Activated CD4-positive, alpha-beta memory T cell treated with anti-CD3 and anti-CD28 coated beads for 36 hours (primary cell): ENCODE measurements around the gene PPCS. TPM values are rescaled to one million over a fixed set of nuclear protein-coding genes. Genes with fewer than 3 reads are reported as not detected.
"Not testable (repeated sequence)": the region's sequence is repeated elsewhere in the genome, so short reads cannot be mapped to it uniquely, and the experiment has no call there.

Experiments used
- CTCF ChIA-PET: fragments of 350-600 bp; sonication (Branson Sonifier 250); formaldehyde crosslinking; loops from one replicate; lab custom pipeline; 2021; ENCODE audit warnings: antibody characterized with exemption, inconsistent platforms; lab: Charles Lee
- POLR2A ChIA-PET: fragments of 350-600 bp; sonication (Branson Sonifier 250); formaldehyde crosslinking; loops from one replicate; lab custom pipeline; 2021; ENCODE audit warnings: antibody characterized with exemption; lab: Charles Lee
- DNase-seq: peaks from one replicate; pipeline ENCODE4 v3.0.0-alpha.2; 2020
- H3K27ac Mint-ChIP-seq: one replicate; pipeline ENCODE4 v1.8.0; 2021; ENCODE audit warnings: mixed read lengths
- H3K27me3 Mint-ChIP-seq: one replicate; pipeline ENCODE4 v1.8.0; 2021; ENCODE audit warnings: mixed read lengths
- H3K36me3 Mint-ChIP-seq: one replicate; pipeline ENCODE4 v1.8.0; 2021; ENCODE audit warnings: mixed read lengths
- H3K4me1 Mint-ChIP-seq: one replicate; pipeline ENCODE4 v1.8.0; 2021; ENCODE audit warnings: low read depth, mixed read lengths
- H3K4me3 Mint-ChIP-seq: one replicate; pipeline ENCODE4 v1.8.0; 2021; ENCODE audit warnings: mild to moderate bottlenecking, mixed read lengths
- H3K9me3 Mint-ChIP-seq: one replicate; pipeline ENCODE4 v1.8.0; 2021; ENCODE audit warnings: mixed read lengths
- intact Hi-C: fragments of 100-400 bp; cut with micrococcal nuclease; formaldehyde crosslinking; loops from one replicate; pipeline ENCODE4 v1.15.1; 2023
- total RNA-seq, 2 experiments: library from RNA; stranded (reverse); gene quantifications; one replicate each; pipeline ENCODE4 v1.2.3, GENCODE V29; 2021

The PPCS gene
- total RNA-seq, 2 experiments from 2014 or later, result 50.8 to 52.3 TPM

GRCh38 chr1:42461196-42461595 is 4.9 kb downstream of the PPCS start:
- Mint-ChIP-seq H3K27ac (no peak overlapping the region), H3K27me3 (no peaks in the 10 kb centered on the region), H3K36me3 (peaks cover 24% of the 10 kb centered on the region), H3K4me1 (peaks cover 40% of the 10 kb centered on the region), H3K4me3 (no peak overlapping the region), H3K9me3 (no peaks in the 10 kb centered on the region)
- ChIA-PET CTCF (no interaction called here), POLR2A (no interaction called here)
- no peak for DNase-seq
- intact Hi-C loops, result no loop called here

- Mint-ChIP-seq H3K4me3 (peak within 1 kb of the TSS; percentile 79), H3K27ac (peak within 1 kb of the TSS; percentile 73), H3K36me3 (peaks cover 13% of the 10 kb centered on the region), H3K9me3 (no peaks in the 10 kb centered on the region), H3K27me3 (no peaks in the 10 kb centered on the region), H3K4me1 (peaks cover 31% of the 10 kb centered on the region)
- CTCF ChIA-PET, result interaction anchor here (0.8 to 1.5 kb wide), 2 partner anchors 290 to 598 kb away, joined by 3 to 6 read pairs; no protein-coding TSS in a partner anchor
- DNase-seq, result peak; percentile 98
- POLR2A ChIA-PET, result interaction anchor here (0.8 to 1.2 kb wide), 4 partner anchors 11 to 350 kb away, joined by 3 to 4 read pairs (median 3); partner anchors contain the start of genes C1orf50, P3H1 and PPIH
- intact Hi-C loops, result loop anchor here (2.0 kb wide), 1 partner anchor 196 kb away; the partner anchor contains the start of gene PPIH
Observed at GRCh38 chr1:42462828-42463763, 6.8 kb downstream of the PPCS start, which contains the start of gene CCDC30. CCDC30 (plus strand) TSS chr1:42463286; CDS start chr1:42480552, 17,266 bp downstream.

- Mint-ChIP-seq H3K27me3 (no peaks in the 10 kb centered on the region), H3K4me1 (peaks cover 24% of the 10 kb centered on the region), H3K4me3 (peak overlapping the region; percentile 79), H3K36me3 (peaks cover 7% of the 10 kb centered on the region), H3K9me3 (no peaks in the 10 kb centered on the region), H3K27ac (no peak overlapping the region)
- POLR2A ChIA-PET, result no interaction called here
- no peak for DNase-seq
- intact Hi-C loops, result loop anchor here (1.0 to 2.0 kb wide), 2 partner anchors 8 to 195 kb away; partner anchors contain the start of genes PPCS, PPIH and ZMYND12
- CTCF ChIA-PET, result interaction anchor here (1.5 kb wide), 1 partner anchor 290 kb away, joined by 6 read pairs; no protein-coding TSS in a partner anchor
Observed at GRCh38 chr1:42463921-42464320, 7.6 kb downstream of the PPCS start.

GRCh38 chr1:42466030-42466429 is 9.7 kb downstream of the PPCS start:
- intact Hi-C loops, result no loop called here
- Mint-ChIP-seq H3K36me3 (no peaks in the 10 kb centered on the region), H3K9me3 (no peaks in the 10 kb centered on the region), H3K4me3 (no peak overlapping the region), H3K27me3 (no peaks in the 10 kb centered on the region), H3K4me1 (peaks cover 20% of the 10 kb centered on the region), H3K27ac (no peak overlapping the region)
- ChIA-PET CTCF (no interaction called here), POLR2A (no interaction called here)
- DNase-seq, result no peak

- no peak overlapping the region for H3K27ac Mint-ChIP-seq
- CTCF ChIA-PET, result no interaction called here
- no peaks in the 10 kb centered on the region for H3K27me3 Mint-ChIP-seq
- no peaks in the 10 kb centered on the region for H3K4me1 Mint-ChIP-seq
- POLR2A ChIA-PET, result no interaction called here
- intact Hi-C loops, result no loop called here
- no peak overlapping the region for H3K4me3 Mint-ChIP-seq
- H3K36me3 Mint-ChIP-seq, result no peaks in the 10 kb centered on the region
- H3K9me3 Mint-ChIP-seq, result no peaks in the 10 kb centered on the region
- no peak for DNase-seq
Observed at GRCh38 chr1:42469727-42470126, 13.4 kb downstream of the PPCS start.

GRCh38 chr1:42476605-42477004 is 20.3 kb downstream of the PPCS start:
- intact Hi-C loops, result no loop called here
- ChIA-PET POLR2A (no interaction called here), CTCF (no interaction called here)
- no peak overlapping the region for H3K4me3 Mint-ChIP-seq
- no peak overlapping the region for H3K27ac Mint-ChIP-seq
- no peaks in the 10 kb centered on the region for H3K9me3 Mint-ChIP-seq
- H3K36me3 Mint-ChIP-seq, result no peaks in the 10 kb centered on the region
- no peaks in the 10 kb centered on the region for H3K4me1 Mint-ChIP-seq
- no peak for DNase-seq
- no peaks in the 10 kb centered on the region for H3K27me3 Mint-ChIP-seq

- H3K27me3 Mint-ChIP-seq, CTCF ChIA-PET, H3K4me1 Mint-ChIP-seq, intact Hi-C loops, H3K9me3 Mint-ChIP-seq, POLR2A ChIA-PET, H3K27ac Mint-ChIP-seq, H3K4me3 Mint-ChIP-seq, H3K36me3 Mint-ChIP-seq, DNase-seq: not testable (repeated sequence)
Observed at GRCh38 chr1:42477354-42477753, 21.0 kb downstream of the PPCS start.

GRCh38 chr1:42477775-42478174 is 21.4 kb downstream of the PPCS start:
- Mint-ChIP-seq H3K36me3 (no peaks in the 10 kb centered on the region), H3K9me3 (no peaks in the 10 kb centered on the region), H3K4me3 (no peak overlapping the region), H3K27me3 (no peaks in the 10 kb centered on the region), H3K4me1 (no peaks in the 10 kb centered on the region), H3K27ac (no peak overlapping the region)
- POLR2A ChIA-PET, result no interaction called here
- intact Hi-C loops, result no loop called here
- no peak for DNase-seq
- CTCF ChIA-PET, result no interaction called here

DNA sequence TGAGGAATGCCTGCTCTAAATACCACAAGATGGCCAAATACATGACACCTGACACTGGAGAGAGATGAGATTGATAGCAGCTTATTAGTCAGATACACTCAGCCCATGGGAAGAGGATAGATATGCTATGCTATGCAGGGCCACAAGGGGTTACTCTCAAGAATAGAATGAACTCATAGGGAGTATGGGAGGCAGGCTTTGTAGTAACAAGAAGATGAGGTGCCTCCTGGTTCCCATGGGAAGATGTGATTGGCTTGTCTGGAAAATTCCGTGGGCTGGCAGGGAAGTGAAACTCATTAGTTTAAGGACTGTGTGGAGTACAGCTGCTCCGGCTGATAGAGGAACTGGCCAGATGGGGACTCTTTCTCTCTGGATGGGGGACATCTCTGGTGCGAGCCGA is 23.3 kb downstream of the PPCS start:
- Mint-ChIP-seq H3K36me3 (no peaks in the 10 kb centered on the region), H3K4me3 (no peak overlapping the region), H3K9me3 (no peaks in the 10 kb centered on the region), H3K27me3 (no peaks in the 10 kb centered on the region), H3K4me1 (no peaks in the 10 kb centered on the region), H3K27ac (no peak overlapping the region)
- POLR2A ChIA-PET, result no interaction called here
- CTCF ChIA-PET, result no interaction called here
- DNase-seq, result no peak
- intact Hi-C loops, result no loop called here

- Mint-ChIP-seq H3K4me1 (no peaks in the 10 kb centered on the region), H3K27me3 (no peaks in the 10 kb centered on the region), H3K36me3 (no peaks in the 10 kb centered on the region), H3K27ac (no peak overlapping the region), H3K4me3 (no peak overlapping the region), H3K9me3 (no peaks in the 10 kb centered on the region)
- POLR2A ChIA-PET, result no interaction called here
- intact Hi-C loops, result no loop called here
- DNase-seq, result no peak
- CTCF ChIA-PET, result interaction anchor here (0.6 kb wide), 1 partner anchor 123 kb away, joined by 3 read pairs; no protein-coding TSS in a partner anchor
Observed at GRCh38 chr1:42480921-42481320, 24.6 kb downstream of the PPCS start.

DNA sequence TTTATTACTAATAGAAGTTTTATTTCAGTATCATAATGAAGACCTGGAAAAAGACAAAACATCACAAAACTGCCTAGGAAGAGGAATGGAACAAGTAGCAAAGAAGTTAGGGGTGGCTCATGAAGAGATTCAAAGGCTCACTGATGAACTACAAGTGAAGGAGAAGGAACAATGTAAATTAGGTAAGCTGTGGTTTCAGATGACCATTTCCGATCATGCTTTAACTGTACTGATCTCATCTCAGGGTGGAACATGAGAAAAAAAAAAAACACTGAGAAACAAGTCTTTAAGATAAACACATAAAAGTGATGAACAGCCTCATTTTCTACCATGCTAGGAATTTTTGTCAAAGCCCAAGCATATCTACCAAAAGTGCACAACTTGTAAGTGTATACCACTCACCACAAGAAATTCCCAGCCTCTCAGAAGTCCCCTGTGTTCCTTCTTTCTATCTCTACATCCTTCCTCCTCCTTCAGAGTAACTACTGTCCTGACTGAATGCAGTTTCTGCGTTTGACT is 26.4 kb downstream of the PPCS start:
- Mint-ChIP-seq H3K9me3 (no peaks in the 10 kb centered on the region), H3K4me3 (no peak overlapping the region), H3K27ac (no peak overlapping the region), H3K27me3 (no peaks in the 10 kb centered on the region), H3K4me1 (no peaks in the 10 kb centered on the region), H3K36me3 (no peaks in the 10 kb centered on the region)
- ChIA-PET POLR2A (no interaction called here), CTCF (no interaction called here)
- DNase-seq, result no peak
- intact Hi-C loops, result no loop called here

- Mint-ChIP-seq H3K4me1 (no peaks in the 10 kb centered on the region), H3K9me3 (no peaks in the 10 kb centered on the region), H3K27me3 (no peaks in the 10 kb centered on the region), H3K4me3 (no peak overlapping the region), H3K36me3 (no peaks in the 10 kb centered on the region), H3K27ac (no peak overlapping the region)
- CTCF ChIA-PET, result no interaction called here
- no peak for DNase-seq
- intact Hi-C loops, result no loop called here
- POLR2A ChIA-PET, result no interaction called here
Observed at GRCh38 chr1:42484382-42484781, 28.0 kb downstream of the PPCS start.
